Pancreas (tissue), 10 donors: ENCODE results near the gene PROZ. TPM values are rescaled to one million over a fixed set of nuclear protein-coding genes. Genes with fewer than 3 reads are reported as not detected.
A peak's percentile ranks its signal among the peaks of the same experiment; 100 is the strongest.

Experiments used
- ATAC-seq, 4 donors: fragments of 200-7000 bp; cut with Tn5 transposase; one replicate each; pipeline versions ENCODE4 v1.8.0 to v1.9.1; 2020; ENCODE audit warnings: mild to moderate bottlenecking in 4 of 4, moderate library complexity in 4 of 4
- DNase-seq, 6 donors: peaks; one replicate each; pipeline ENCODE4 v3.0.0-alpha.2; 2020
- FAIRE-seq: peaks from 2 replicates; lab custom pipeline; 2012; peaks lifted over from hg19 to GRCh38; lab: Jason Lieb, UNC
- H3K27ac ChIP-seq, 4 donors: fragments of 200-600 bp; sonication (generic); 1 replicate in 3 of 4; 2 replicates in 1 of 4; pipeline versions ENCODE4 v1.5.0 to v1.8.0; 2020
- H3K27me3 ChIP-seq, 4 donors: fragments of 200-600 bp; one replicate each; pipeline ENCODE4 v1.8.0; 2021
- H3K36me3 ChIP-seq, 3 donors: fragments of 200-600 bp; sonication (generic) in 1 of 3; one replicate each; pipeline versions ENCODE4 v1.5.0 to v1.8.0; 2020 to 2021
- H3K4me1 ChIP-seq, 3 donors: fragments of 200-600 bp; one replicate each; pipeline ENCODE4 v1.8.0; 2021
- H3K4me3 ChIP-seq, 4 donors: fragments of 200-600 bp; sonication (generic) in 2 of 4; one replicate each; pipeline versions ENCODE4 v1.5.0 to v1.8.0; 2020 to 2021
- H3K9me3 ChIP-seq, 4 donors: fragments of 200-600 bp; one replicate each; pipeline ENCODE4 v1.8.0; 2021
- CTCF ChIP-seq, 4 donors: fragments of 200-600 bp; sonication (generic) in 3 of 4; IDR thresholded peaks; one replicate each; pipeline versions ENCODE4 v1.5.0 to v1.8.0; 2021; ENCODE audit warnings: antibody characterized with exemption in 4 of 4
- WGBS, 2 donors: extraction: QIAGEN DNeasy Blood & Tissue Kit; methylation state at CpG; one replicate each; pipeline ENCODE4 v1.1.7; 2013; 5-methylcytosine and 5-hydroxymethylcytosine counted together
- intact Hi-C, 3 donors: fragments of 100-400 bp; cut with DNase I; formaldehyde crosslinking; loops; one replicate each; pipeline versions ENCODE4 v1.11.1 to v1.14.2; 2022
- polyA plus RNA-seq, 2 donors: library from polyadenylated mRNA; stranded (reverse); fragments of 200-250 nt; gene quantifications; one replicate each; pipeline ENCODE4 v1.2.3, GENCODE V29; 2013
- total RNA-seq, 6 donors: library from RNA; stranded (reverse); fragmentation: NEBNext Ultra II Directional in 4 of 6; extraction: Animal tissue kit (Norgen Biotek cat#: 25700) in 4 of 6; gene quantifications; one replicate each; pipeline versions ENCODE4 v1.2.1 to v1.2.4, GENCODE V29; 2021 to 2023
- donor health status: healthy with polysubstance abuse.
- donor health status: DM: no; HTN: no; CAD: no; lungs with moderate emphysema.
- donor health status: DM: no; HTN: no; CAD: no.
- donor health status: control.
- donor health status: control.
- donor health status: Bipolar disorder and iron deficiency.
- donor health status: DM: yes; HTN: yes; CAD: no.
- donor health status: DM: no; HTN: no; CAD: no.
- donor health status: DM: no; HTN: no; CAD: no.
- donor health status: DM: yes; HTN: yes; CAD: no.

The PROZ gene
- total and polyA plus RNA-seq, 8 donors = 0.05 TPM; not detected in 7

GRCh38 chr13:113169277-113170272, 11.1 kb downstream of the PROZ start:
- no peak overlapping the region for H3K4me3 ChIP-seq
- no peaks in the 10 kb centered on the region for H3K9me3 ChIP-seq
- TF ChIP-seq CTCF (IDR thresholded peaks at IDR 0.05) = no peak
- FAIRE-seq (no peak), DNase-seq (no peak), ATAC-seq (no peak)
- H3K27me3 ChIP-seq = no peaks in the 10 kb centered on the region
- H3K27ac ChIP-seq = no peak overlapping the region
- intact Hi-C loops = no loop called here
- H3K36me3 ChIP-seq = peaks cover 0 to 9% (median 0%) of the 10 kb centered on the region in 3 donors
- no peaks in the 10 kb centered on the region for H3K4me1 ChIP-seq
- WGBS, 2 donors = 86% methylated on average over 13 of the region's 13 CpGs

- Histone ChIP-seq H3K27ac (no peak overlapping the region), H3K4me3 (no peak overlapping the region), H3K4me1 (no peaks in the 10 kb centered on the region), H3K36me3 (peaks cover 0 to 9% (median 5%) of the 10 kb centered on the region in 3 donors), H3K9me3 (no peaks in the 10 kb centered on the region), H3K27me3 (no peaks in the 10 kb centered on the region)
- no peak for TF ChIP-seq CTCF (IDR thresholded peaks at IDR 0.05)
- FAIRE-seq (no peak), ATAC-seq (no peak), DNase-seq (no peak)
- WGBS, 2 donors = 86 to 87% methylated on average over 5 of the region's 5 CpGs
- intact Hi-C loops = no loop called here
Measured at GRCh38 chr13:113170511-113170910, 12.1 kb downstream of the PROZ start.

GRCh38 chr13:113171250-113172125, 13.0 kb downstream of the PROZ start:
- ATAC-seq (peak in 2 of 4 donors; percentile 42 to 52), FAIRE-seq (no peak), DNase-seq (no peak)
- peaks cover 0 to 15% (median 12%) of the 10 kb centered on the region in 3 donors for H3K36me3 ChIP-seq
- no peak overlapping the region for H3K27ac ChIP-seq
- H3K27me3 ChIP-seq = no peaks in the 10 kb centered on the region
- H3K4me3 ChIP-seq = no peak overlapping the region
- TF ChIP-seq CTCF (IDR thresholded peaks at IDR 0.05) = no peak
- WGBS, 2 donors = 91 to 92% methylated on average over 34 of the region's 34 CpGs
- H3K4me1 ChIP-seq = no peaks in the 10 kb centered on the region
- H3K9me3 ChIP-seq = no peaks in the 10 kb centered on the region
- intact Hi-C loops = no loop called here

- Histone ChIP-seq H3K27me3 (no peaks in the 10 kb centered on the region), H3K36me3 (peaks cover 0 to 25% (median 16%) of the 10 kb centered on the region in 3 donors), H3K4me3 (no peak overlapping the region), H3K9me3 (no peaks in the 10 kb centered on the region), H3K4me1 (no peaks in the 10 kb centered on the region), H3K27ac (no peak overlapping the region)
- 93% methylated on average over 13 of the region's 13 CpGs for WGBS, 2 donors
- FAIRE-seq (no peak), DNase-seq (no peak), ATAC-seq (no peak)
- intact Hi-C loops = no loop called here
- no peak for TF ChIP-seq CTCF (IDR thresholded peaks at IDR 0.05)
Measured at GRCh38 chr13:113172419-113172926, 14.0 kb downstream of the PROZ start.
